ENCODE results near the gene INSYN2B. TPM values are rescaled to one million over a fixed set of nuclear protein-coding genes. Genes with fewer than 3 reads are reported as not detected.

The INSYN2B gene
- total and polyA plus RNA-seq, 2 of the 8 experiments (the other 6 are each of a cell fraction or from before 2014, with no cell fraction given) = not detected

- TF ChIP-seq CHD7 (IDR thresholded peaks at IDR 0.05; ENCODE audit: insufficient replicate concordance, low read length) = no peak
- TF ChIP-seq E2F6 (IDR thresholded peaks at IDR 0.05) = no peak
Measured at GRCh38 chr5:170020423-170020822, 40.1 kb upstream of the INSYN2B start (continued).
